Measurements from ENCODE around the gene PDE6D. TPM values are rescaled to one million over a fixed set of nuclear protein-coding genes. Genes with fewer than 3 reads are reported as not detected.

Gene PDE6D
- total RNA-seq, 4 donors from 2014 or later, result 13.0 to 25.3 (median 18.1) TPM

- TF ChIP-seq CTCF (IDR thresholded peaks at IDR 0.05) (no peak), POLR2A (IDR thresholded peaks at IDR 0.05) (no peak)
- intact Hi-C loops (cut with DNase I; ENCODE audit: low total_unique reads), result loop anchor here (5.0 kb wide), 1 partner anchor 156 kb away; no protein-coding TSS in a partner anchor
- no peak for DNase-seq (ENCODE audit: low spot score in 2 of 2)
- H3K4me3 ChIP-seq (ENCODE audit: low read depth, poor library complexity, severe bottlenecking), result no peak overlapping the region
- 68 to 76% methylated on average over 6 of the region's 6 CpGs for WGBS, 2 donors
These were observed 62.3 kb downstream of the PDE6D start for GRCh38 chr2:231718799-231719198.

DNA sequence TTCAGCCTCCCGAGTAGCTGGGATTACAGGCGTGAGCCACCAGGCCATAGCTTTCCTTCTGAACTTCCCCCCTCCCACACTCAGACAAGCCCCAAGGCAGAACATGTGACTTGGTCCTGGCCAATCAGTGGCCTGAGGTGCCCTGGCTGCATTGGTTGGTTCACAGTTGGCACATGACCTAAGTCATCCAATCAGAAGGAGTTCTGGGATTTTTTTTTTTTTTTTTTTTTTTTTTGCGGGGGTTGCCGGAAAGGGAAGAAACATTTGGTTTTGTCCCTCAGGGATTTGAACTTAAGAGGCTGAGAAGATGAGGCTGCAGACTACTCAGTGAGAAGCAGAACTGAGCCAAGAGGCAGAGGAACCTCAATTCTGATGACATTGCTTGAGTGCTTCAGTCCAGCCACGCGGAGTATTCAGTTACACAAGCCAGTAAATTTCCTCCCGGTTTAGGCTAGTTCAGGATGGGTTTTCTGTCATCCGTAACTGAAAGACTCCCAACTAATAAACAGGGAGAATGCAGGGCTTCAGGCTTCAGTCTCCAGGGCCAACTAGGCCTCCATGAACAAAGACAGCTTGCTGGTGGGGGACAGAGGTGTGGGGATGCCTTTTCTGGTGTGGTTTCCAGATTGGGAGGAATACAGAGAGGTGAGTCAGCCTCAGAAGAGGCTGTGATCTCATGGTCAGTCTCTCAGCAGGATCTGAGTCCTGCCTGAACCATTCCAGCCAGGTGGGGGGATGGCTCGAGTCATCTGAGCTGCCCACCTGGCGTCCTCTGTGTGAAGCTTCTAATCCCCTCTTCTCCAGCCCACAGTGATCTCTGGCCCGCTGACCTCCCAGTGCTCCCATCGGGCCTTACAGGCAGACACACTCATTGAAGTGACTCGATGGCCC is 63.6 kb downstream of the PDE6D start:
- no peak for DNase-seq (ENCODE audit: low spot score in 2 of 2)
- intact Hi-C loops (cut with DNase I; ENCODE audit: low total_unique reads), result loop anchor here (5.0 kb wide), 1 partner anchor 155 kb away; no protein-coding TSS in a partner anchor
- WGBS, 2 donors, result 80 to 91% methylated on average over 13 of the region's 13 CpGs
- TF ChIP-seq CTCF (IDR thresholded peaks at IDR 0.05) (no peak), POLR2A (IDR thresholded peaks at IDR 0.05) (no peak)
- no peak overlapping the region for H3K4me3 ChIP-seq (ENCODE audit: low read depth, poor library complexity, severe bottlenecking)

GRCh38 chr2:231716666-231717280 is 64.3 kb downstream of the PDE6D start:
- TF ChIP-seq CTCF (IDR thresholded peaks at IDR 0.05), result no peak
- TF ChIP-seq POLR2A (IDR thresholded peaks at IDR 0.05), result no peak
- H3K4me3 ChIP-seq (ENCODE audit: low read depth, poor library complexity, severe bottlenecking), result no peak overlapping the region
- 80 to 89% methylated on average over 11 of the region's 11 CpGs for WGBS, 2 donors
- no peak for DNase-seq (ENCODE audit: low spot score in 2 of 2)
- intact Hi-C loops (cut with DNase I; ENCODE audit: low total_unique reads), result loop anchor here (5.0 kb wide), 1 partner anchor 154 kb away; no protein-coding TSS in a partner anchor

DNA sequence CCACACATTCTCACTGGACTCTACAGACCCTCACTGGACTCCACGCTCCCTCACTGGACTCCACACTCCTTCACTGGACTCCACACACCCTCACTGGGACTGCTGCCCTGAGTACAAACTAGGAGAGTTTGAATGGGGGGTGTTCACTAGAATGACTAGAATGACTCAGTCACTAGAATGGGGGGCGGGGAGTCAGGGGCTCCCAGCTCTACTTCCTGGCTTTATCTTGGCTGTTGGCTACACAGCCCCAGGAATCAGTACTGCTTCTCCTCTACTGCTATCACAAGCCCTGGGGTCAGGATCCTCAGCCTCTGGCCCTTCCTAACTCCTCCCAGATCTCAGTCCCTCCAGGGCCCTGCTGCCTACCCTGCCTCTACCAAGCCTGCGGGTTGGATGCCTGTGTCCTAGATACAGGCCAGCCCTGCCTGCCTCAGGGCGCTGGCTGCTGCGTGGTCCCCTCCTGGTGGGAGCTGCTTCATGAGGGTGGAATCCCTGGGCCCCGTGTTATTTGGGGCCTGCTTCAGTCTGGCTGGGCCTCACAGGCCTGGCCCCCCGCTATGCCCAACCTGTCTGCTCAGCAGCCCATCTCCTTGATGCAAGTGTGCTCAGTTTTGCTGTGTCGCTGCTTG is 65.0 kb downstream of the PDE6D start:
- TF ChIP-seq POLR2A (IDR thresholded peaks at IDR 0.05) (no peak), CTCF (IDR thresholded peaks at IDR 0.05) (no peak)
- DNase-seq (ENCODE audit: low spot score in 2 of 2), result no peak
- no peak overlapping the region for H3K4me3 ChIP-seq (ENCODE audit: low read depth, poor library complexity, severe bottlenecking)
- WGBS, 2 donors, result 94% methylated on average over 3 to 8 of the region's 8 CpGs
- intact Hi-C loops (cut with DNase I; ENCODE audit: low total_unique reads), result loop anchor here (5.0 kb wide), 1 partner anchor 154 kb away; no protein-coding TSS in a partner anchor

DNA sequence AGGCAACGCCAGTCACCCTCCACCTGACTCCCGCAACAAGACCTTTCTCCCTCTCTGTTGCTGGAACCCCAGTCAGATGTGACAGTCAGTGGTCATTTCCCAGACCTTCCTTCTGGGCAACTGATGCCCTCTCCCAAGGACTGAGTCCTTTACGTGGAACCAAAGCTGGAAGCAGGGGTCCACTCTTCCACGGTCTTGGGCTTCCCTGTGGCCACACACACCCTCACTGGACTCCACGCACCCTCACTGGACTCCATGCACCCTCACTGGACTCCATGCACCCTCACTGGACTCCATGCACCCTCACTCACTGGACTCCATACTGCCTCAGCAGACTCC is 65.6 kb downstream of the PDE6D start:
- 46% methylated on average over 5 of the region's 5 CpGs for WGBS, 2 donors
- H3K4me3 ChIP-seq (ENCODE audit: low read depth, poor library complexity, severe bottlenecking), result no peak overlapping the region
- no peak for DNase-seq (ENCODE audit: low spot score in 2 of 2)
- intact Hi-C loops (cut with DNase I; ENCODE audit: low total_unique reads), result loop anchor here (5.0 kb wide), 1 partner anchor 153 kb away; no protein-coding TSS in a partner anchor
- TF ChIP-seq POLR2A (IDR thresholded peaks at IDR 0.05) (no peak), CTCF (IDR thresholded peaks at IDR 0.05) (no peak)

Data from lower leg skin (tissue), 4 donors.